HUES64 (cell line): ENCODE data around the gene GMDS.

ENCODE experiments used
- H3K27ac ChIP-seq: 2 replicates; pipeline ENCODE4 v1.7.0; 2013; ENCODE audit warnings: low read depth, low read length, inconsistent platforms
- H3K27me3 ChIP-seq: 2 replicates; pipeline ENCODE4 v1.6.1; 2013; ENCODE audit warnings: mild to moderate bottlenecking, low read length; ENCODE audit not compliant: insufficient read depth
- H3K36me3 ChIP-seq: 2 replicates; pipeline ENCODE4 v1.6.1; 2013; ENCODE audit warnings: mild to moderate bottlenecking, low read length; ENCODE audit not compliant: insufficient read depth
- H3K4me1 ChIP-seq: 2 replicates; pipeline ENCODE4 v1.6.1; 2013; ENCODE audit warnings: mild to moderate bottlenecking, low read length, moderate library complexity; ENCODE audit not compliant: insufficient read depth
- H3K4me3 ChIP-seq: 2 replicates; pipeline ENCODE4 v1.5.1; 2013; ENCODE audit warnings: mild to moderate bottlenecking, low read length, moderate library complexity
- H3K9ac ChIP-seq: 2 replicates; pipeline ENCODE4 v1.6.1; 2013; ENCODE audit warnings: mild to moderate bottlenecking, low read depth, low read length
- H3K9me3 ChIP-seq: 2 replicates; pipeline ENCODE4 v1.6.1; 2013; ENCODE audit warnings: low read depth, low read length; ENCODE audit not compliant: insufficient read depth
- WGBS: fragments of 150-250, 120-280 bp; methylation state at CpG from one replicate; pipeline ENCODE4 v1.1.7; 2013; ENCODE audit warnings: missing lambda C conversion rate; 5-methylcytosine and 5-hydroxymethylcytosine counted together

The GMDS gene

GRCh38 chr6:1958257-1958656, 287.1 kb downstream of the GMDS start:
- no peaks in the 10 kb centered on the region for H3K36me3 ChIP-seq
- no peaks in the 10 kb centered on the region for H3K27me3 ChIP-seq
- peaks cover 6% of the 10 kb centered on the region; the same call in 1 of the 2 replicates for H3K4me1 ChIP-seq
- no peak overlapping the region for H3K4me3 ChIP-seq
- H3K9me3 ChIP-seq, result no peaks in the 10 kb centered on the region
- H3K27ac ChIP-seq, result no peak overlapping the region
- 85% methylated on average over 3 of the region's 4 CpGs for WGBS
- H3K9ac ChIP-seq, result no peak overlapping the region

- Histone ChIP-seq H3K36me3 (no peaks in the 10 kb centered on the region), H3K9ac (no peak overlapping the region), H3K9me3 (no peaks in the 10 kb centered on the region), H3K4me3 (no peak overlapping the region), H3K4me1 (peaks cover 6% of the 10 kb centered on the region; the same call in 1 of the 2 replicates), H3K27ac (no peak overlapping the region), H3K27me3 (no peaks in the 10 kb centered on the region)
- WGBS, result 94% methylated on average over 4 of the region's 5 CpGs
These were observed 287.7 kb downstream of the GMDS start for GRCh38 chr6:1957746-1958145.

- no peak overlapping the region for H3K9ac ChIP-seq
- H3K4me3 ChIP-seq, result no peak overlapping the region
- no peaks in the 10 kb centered on the region for H3K27me3 ChIP-seq
- H3K36me3 ChIP-seq, result no peaks in the 10 kb centered on the region
- no peaks in the 10 kb centered on the region for H3K9me3 ChIP-seq
- no peak overlapping the region for H3K27ac ChIP-seq
- WGBS, result 89% methylated on average over 12 of the region's 14 CpGs
- H3K4me1 ChIP-seq, result peaks cover 6% of the 10 kb centered on the region; the same call in 1 of the 2 replicates
These were observed 292.6 kb downstream of the GMDS start for GRCh38 chr6:1952740-1953360.

- 95% methylated on average over 6 of the region's 6 CpGs for WGBS
- Histone ChIP-seq H3K9me3 (no peaks in the 10 kb centered on the region), H3K9ac (no peak overlapping the region), H3K27me3 (no peaks in the 10 kb centered on the region), H3K27ac (no peak overlapping the region), H3K4me3 (no peak overlapping the region), H3K4me1 (peaks cover 6% of the 10 kb centered on the region; the same call in 1 of the 2 replicates), H3K36me3 (no peaks in the 10 kb centered on the region)
These were observed 294.8 kb downstream of the GMDS start for GRCh38 chr6:1950631-1951030.

GRCh38 chr6:1949538-1949937, 295.9 kb downstream of the GMDS start:
- 88% methylated on average over 2 of the region's 2 CpGs for WGBS
- H3K9me3 ChIP-seq, result no peaks in the 10 kb centered on the region
- H3K4me3 ChIP-seq, result no peak overlapping the region
- H3K36me3 ChIP-seq, result no peaks in the 10 kb centered on the region
- no peak overlapping the region for H3K9ac ChIP-seq
- peaks cover 3% of the 10 kb centered on the region; the same call in 1 of the 2 replicates for H3K4me1 ChIP-seq
- no peaks in the 10 kb centered on the region for H3K27me3 ChIP-seq
- no peak overlapping the region for H3K27ac ChIP-seq

GRCh38 chr6:1947922-1948321, 297.5 kb downstream of the GMDS start:
- H3K36me3 ChIP-seq, result no peaks in the 10 kb centered on the region
- 100% methylated on average over 2 of the region's 4 CpGs for WGBS
- H3K4me3 ChIP-seq, result no peak overlapping the region
- H3K9ac ChIP-seq, result no peak overlapping the region
- no peak overlapping the region for H3K27ac ChIP-seq
- no peaks in the 10 kb centered on the region for H3K9me3 ChIP-seq
- no peaks in the 10 kb centered on the region for H3K27me3 ChIP-seq
- no peaks in the 10 kb centered on the region for H3K4me1 ChIP-seq

- no peak overlapping the region for H3K27ac ChIP-seq
- H3K9me3 ChIP-seq, result no peaks in the 10 kb centered on the region
- H3K4me3 ChIP-seq, result no peak overlapping the region
- H3K36me3 ChIP-seq, result no peaks in the 10 kb centered on the region
- no peaks in the 10 kb centered on the region for H3K4me1 ChIP-seq
- H3K9ac ChIP-seq, result no peak overlapping the region
- no peaks in the 10 kb centered on the region for H3K27me3 ChIP-seq
- 95% methylated on average over 3 of the region's 3 CpGs for WGBS
These were observed 298.8 kb downstream of the GMDS start for GRCh38 chr6:1946583-1946982.

GRCh38 chr6:1945235-1945832, 300.1 kb downstream of the GMDS start:
- H3K4me3 ChIP-seq, result no peak overlapping the region
- 82% methylated on average over 9 of the region's 9 CpGs for WGBS
- H3K9me3 ChIP-seq, result no peaks in the 10 kb centered on the region
- H3K27me3 ChIP-seq, result no peaks in the 10 kb centered on the region
- H3K4me1 ChIP-seq, result no peaks in the 10 kb centered on the region
- H3K36me3 ChIP-seq, result no peaks in the 10 kb centered on the region
- no peak overlapping the region for H3K27ac ChIP-seq
- H3K9ac ChIP-seq, result no peak overlapping the region

- Histone ChIP-seq H3K4me1 (no peaks in the 10 kb centered on the region), H3K9ac (no peak overlapping the region), H3K9me3 (no peaks in the 10 kb centered on the region), H3K27me3 (no peaks in the 10 kb centered on the region), H3K27ac (no peak overlapping the region), H3K4me3 (no peak overlapping the region), H3K36me3 (no peaks in the 10 kb centered on the region)
- 92% methylated on average over 6 of the region's 6 CpGs for WGBS
These were observed 302.6 kb downstream of the GMDS start for GRCh38 chr6:1942834-1943233.

GRCh38 chr6:1941534-1941933, 303.9 kb downstream of the GMDS start:
- Histone ChIP-seq H3K27ac (no peak overlapping the region), H3K36me3 (no peaks in the 10 kb centered on the region), H3K9me3 (no peaks in the 10 kb centered on the region), H3K4me3 (no peak overlapping the region), H3K27me3 (no peaks in the 10 kb centered on the region), H3K4me1 (no peaks in the 10 kb centered on the region), H3K9ac (no peak overlapping the region)
- 91% methylated on average over 4 of the region's 4 CpGs for WGBS

- Histone ChIP-seq H3K9me3 (no peaks in the 10 kb centered on the region), H3K27ac (no peak overlapping the region), H3K27me3 (no peaks in the 10 kb centered on the region), H3K36me3 (no peaks in the 10 kb centered on the region), H3K4me1 (no peaks in the 10 kb centered on the region), H3K4me3 (no peak overlapping the region), H3K9ac (no peak overlapping the region)
- WGBS, result 96% methylated on average over 2 of the region's 2 CpGs
These were observed 305.0 kb downstream of the GMDS start for GRCh38 chr6:1940381-1940780.
